Peyer's patch (tissue), 4 donors: ENCODE measurements around the gene FCF1.

Experiments used
- POLR2A ChIP-seq, 2 donors: fragments of 450-650 bp; IDR thresholded peaks; one replicate each; pipeline ENCODE4 v1.5.1; 2017; ENCODE audit warnings: antibody characterized with exemption in 2 of 2, mild to moderate bottlenecking in 2 of 2, moderate library complexity in 2 of 2
- TF ChIP-seq, protein P1 (sequence below), 6 experiments: fragments of 450-650 bp in 4 of 6; fragments of 200-600 bp in 2 of 6; sonication (generic) in 1 of 6; IDR thresholded peaks; one replicate each; pipeline ENCODE4 v1.5.1; 2017 to 2019; ENCODE audit warnings: antibody characterized with exemption in 6 of 6, mild to moderate bottlenecking in 3 of 6, moderate library complexity in 1 of 6

DNA sequence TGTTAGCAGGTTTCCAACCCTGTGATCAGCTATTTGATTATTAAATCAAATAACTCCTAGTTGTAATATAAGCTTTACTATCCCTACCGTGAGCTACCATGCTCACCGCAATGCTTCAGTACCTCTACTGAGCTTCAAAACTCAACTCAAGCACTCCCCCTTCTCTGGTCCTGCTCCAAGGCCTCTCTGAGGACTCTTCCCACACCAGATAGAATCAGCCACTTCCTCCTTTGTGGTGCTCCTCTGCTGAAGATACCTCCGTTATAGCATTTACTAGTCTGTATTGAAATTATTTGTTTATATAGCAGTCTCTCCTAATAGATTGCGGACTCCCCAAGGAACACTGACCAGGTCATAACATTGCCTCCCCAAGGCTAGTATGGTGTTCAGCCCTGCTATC lies 17.5 kb upstream of the FCF1 start:
- TF ChIP-seq, protein P1, sequence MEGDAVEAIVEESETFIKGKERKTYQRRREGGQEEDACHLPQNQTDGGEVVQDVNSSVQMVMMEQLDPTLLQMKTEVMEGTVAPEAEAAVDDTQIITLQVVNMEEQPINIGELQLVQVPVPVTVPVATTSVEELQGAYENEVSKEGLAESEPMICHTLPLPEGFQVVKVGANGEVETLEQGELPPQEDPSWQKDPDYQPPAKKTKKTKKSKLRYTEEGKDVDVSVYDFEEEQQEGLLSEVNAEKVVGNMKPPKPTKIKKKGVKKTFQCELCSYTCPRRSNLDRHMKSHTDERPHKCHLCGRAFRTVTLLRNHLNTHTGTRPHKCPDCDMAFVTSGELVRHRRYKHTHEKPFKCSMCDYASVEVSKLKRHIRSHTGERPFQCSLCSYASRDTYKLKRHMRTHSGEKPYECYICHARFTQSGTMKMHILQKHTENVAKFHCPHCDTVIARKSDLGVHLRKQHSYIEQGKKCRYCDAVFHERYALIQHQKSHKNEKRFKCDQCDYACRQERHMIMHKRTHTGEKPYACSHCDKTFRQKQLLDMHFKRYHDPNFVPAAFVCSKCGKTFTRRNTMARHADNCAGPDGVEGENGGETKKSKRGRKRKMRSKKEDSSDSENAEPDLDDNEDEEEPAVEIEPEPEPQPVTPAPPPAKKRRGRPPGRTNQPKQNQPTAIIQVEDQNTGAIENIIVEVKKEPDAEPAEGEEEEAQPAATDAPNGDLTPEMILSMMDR (IDR thresholded peaks at IDR 0.05): no peak
- no peak for TF ChIP-seq POLR2A (IDR thresholded peaks at IDR 0.05)
